NCI-H1930 (cell line): Measurements from ENCODE around the gene RPH3AL.

Experiments
- DNase-seq, 2 experiments: peaks; one replicate each; lab custom pipeline; 2025; lab: John Stamatoyannopoulos, UW

RPH3AL gene

GRCh38 chr17:300881-301280 lies 51.7 kb downstream of the RPH3AL start:
- DNase-seq: no peak

- no peak for DNase-seq
Observed at GRCh38 chr17:299546-299945, 53.1 kb downstream of the RPH3AL start.

- DNase-seq: no peak
Observed at GRCh38 chr17:298791-299450, 53.7 kb downstream of the RPH3AL start.

- DNase-seq: no peak
Observed at GRCh38 chr17:297758-298157, 54.8 kb downstream of the RPH3AL start.

- no peak for DNase-seq
Observed at GRCh38 chr17:296906-297690, 55.5 kb downstream of the RPH3AL start.

GRCh38 chr17:296379-296778 lies 56.2 kb downstream of the RPH3AL start:
- DNase-seq: no peak

GRCh38 chr17:292531-293382 lies 59.9 kb downstream of the RPH3AL start:
- no peak for DNase-seq

GRCh38 chr17:292016-292415 lies 60.6 kb downstream of the RPH3AL start:
- DNase-seq: no peak

- no peak for DNase-seq
Observed at GRCh38 chr17:291587-291986, 61.0 kb downstream of the RPH3AL start.

- no peak for DNase-seq
Observed at GRCh38 chr17:290626-291025, 62.0 kb downstream of the RPH3AL start.

GRCh38 chr17:290121-290521 lies 62.5 kb downstream of the RPH3AL start:
- DNase-seq: no peak

GRCh38 chr17:289409-289808 lies 63.2 kb downstream of the RPH3AL start:
- no peak for DNase-seq

- no peak for DNase-seq
Observed at GRCh38 chr17:288802-289356, 63.7 kb downstream of the RPH3AL start.

- DNase-seq: no peak
Observed at GRCh38 chr17:286571-286970, 66.0 kb downstream of the RPH3AL start.

GRCh38 chr17:285751-286422 lies 66.7 kb downstream of the RPH3AL start:
- no peak for DNase-seq

- no peak for DNase-seq
Observed at GRCh38 chr17:284676-285355, 67.8 kb downstream of the RPH3AL start.

- no peak for DNase-seq
Observed at GRCh38 chr17:283911-284675, 68.5 kb downstream of the RPH3AL start.

GRCh38 chr17:282912-283882 lies 69.4 kb downstream of the RPH3AL start:
- no peak for DNase-seq
